HEK293 (cell line): ENCODE results near the gene DYNLT2.

Experiments
- HOXD13 ChIP-seq: sonication (generic); formaldehyde crosslinking; IDR thresholded peaks from 2 replicates; pipeline ENCODE4 v1.8.0; 2022; ENCODE audit warnings: missing genetic modification reagents, borderline replicate concordance
- SCRT2 ChIP-seq: fragments of 450-650 bp; formaldehyde crosslinking; IDR thresholded peaks from 2 replicates; pipeline ENCODE4 v1.5.1; 2016; ENCODE audit warnings: missing biosample characterization, missing genetic modification characterization
- SP7 ChIP-seq: fragments of 450-650 bp; formaldehyde crosslinking; IDR thresholded peaks from 2 replicates; pipeline ENCODE4 v1.5.1; 2016; ENCODE audit warnings: missing biosample characterization, missing genetic modification characterization
- TRIM28 ChIP-seq: IDR thresholded peaks from 2 replicates; pipeline ENCODE4 v1.6.1; 2011; ENCODE audit warnings: low read length, control low read depth, borderline replicate concordance
- TSHZ1 ChIP-seq: fragments of 450-650 bp; formaldehyde crosslinking; IDR thresholded peaks from 2 replicates; pipeline ENCODE4 v1.5.1; 2016; ENCODE audit warnings: missing biosample characterization, missing genetic modification characterization, borderline replicate concordance
- WT1 ChIP-seq: fragments of 450-650 bp; formaldehyde crosslinking; IDR thresholded peaks from 2 replicates; pipeline ENCODE4 v1.5.1; 2016; ENCODE audit warnings: missing biosample characterization, missing genetic modification characterization
- ZBTB1 ChIP-seq: fragments of 450-650 bp; formaldehyde crosslinking; IDR thresholded peaks from 2 replicates; pipeline ENCODE4 v1.5.1; 2016; ENCODE audit warnings: missing biosample characterization, missing genetic modification characterization
- ZBTB20 ChIP-seq: fragments of 450-650 bp; formaldehyde crosslinking; IDR thresholded peaks from 2 replicates; pipeline ENCODE4 v1.5.1; 2016; ENCODE audit warnings: missing biosample characterization, missing genetic modification characterization
- ZBTB21 ChIP-seq: fragments of 450-650 bp; formaldehyde crosslinking; IDR thresholded peaks from 2 replicates; pipeline ENCODE4 v1.5.1; 2017; ENCODE audit warnings: missing biosample characterization, missing genetic modification characterization
- ZBTB48 ChIP-seq: fragments of 450-650 bp; formaldehyde crosslinking; IDR thresholded peaks from 2 replicates; pipeline ENCODE4 v1.5.1; 2016; ENCODE audit warnings: missing biosample characterization, missing genetic modification characterization
- ZFP3 ChIP-seq: fragments of 450-650 bp; formaldehyde crosslinking; IDR thresholded peaks from 2 replicates; pipeline ENCODE4 v1.5.1; 2016; ENCODE audit warnings: low read depth, missing biosample characterization, missing genetic modification characterization
- ZNF114 ChIP-seq: fragments of 450-650 bp; formaldehyde crosslinking; IDR thresholded peaks from 2 replicates; pipeline ENCODE4 v1.5.0; 2017; ENCODE audit warnings: missing biosample characterization, missing genetic modification characterization
- ZNF121 ChIP-seq: fragments of 450-650 bp; formaldehyde crosslinking; IDR thresholded peaks from 2 replicates; pipeline ENCODE4 v1.5.1; 2016; ENCODE audit warnings: missing biosample characterization, missing genetic modification characterization
- ZNF2 ChIP-seq: fragments of 450-650 bp; formaldehyde crosslinking; IDR thresholded peaks from 2 replicates; pipeline ENCODE4 v1.5.1; 2016; ENCODE audit warnings: missing biosample characterization, missing genetic modification characterization
- ZNF214 ChIP-seq: fragments of 450-650 bp; formaldehyde crosslinking; IDR thresholded peaks from 2 replicates; pipeline ENCODE4 v1.5.1; 2017; ENCODE audit warnings: missing biosample characterization, mild to moderate bottlenecking, missing genetic modification characterization, borderline replicate concordance
- ZNF280C ChIP-seq: fragments of 450-650 bp; formaldehyde crosslinking; IDR thresholded peaks from 2 replicates; pipeline ENCODE4 v1.5.1; 2016; ENCODE audit warnings: missing biosample characterization, missing genetic modification characterization
- ZNF324 ChIP-seq: fragments of 450-650 bp; formaldehyde crosslinking; IDR thresholded peaks from 2 replicates; pipeline ENCODE4 v1.5.1; 2016; ENCODE audit warnings: missing biosample characterization, missing genetic modification characterization
- ZNF366 ChIP-seq: fragments of 450-650 bp; formaldehyde crosslinking; conservative IDR thresholded peaks from 2 replicates; pipeline ENCODE4 v1.5.1; 2016; ENCODE audit warnings: missing biosample characterization, missing genetic modification characterization
- ZNF426 ChIP-seq: fragments of 450-650 bp; formaldehyde crosslinking; IDR thresholded peaks from 2 replicates; pipeline ENCODE4 v1.5.1; 2017; ENCODE audit warnings: missing biosample characterization, missing genetic modification characterization, mild to moderate bottlenecking, inconsistent platforms, moderate library complexity
- ZNF544 ChIP-seq: fragments of 450-650 bp; formaldehyde crosslinking; IDR thresholded peaks from 2 replicates; pipeline ENCODE4 v1.5.0; 2017; ENCODE audit warnings: missing biosample characterization, missing genetic modification characterization
- ZNF626 ChIP-seq: fragments of 450-650 bp; sonication (Bioruptor Pico); formaldehyde crosslinking; IDR thresholded peaks from 2 replicates; pipeline ENCODE4 v1.5.1; 2018; ENCODE audit warnings: missing biosample characterization, missing genetic modification characterization, inconsistent platforms
- ZNF692 ChIP-seq: fragments of 450-650 bp; formaldehyde crosslinking; IDR thresholded peaks from 2 replicates; pipeline ENCODE4 v1.5.1; 2016; ENCODE audit warnings: missing biosample characterization, missing genetic modification characterization
- ZNF747 ChIP-seq: fragments of 450-650 bp; formaldehyde crosslinking; IDR thresholded peaks from 2 replicates; pipeline ENCODE4 v1.5.1; 2016; ENCODE audit warnings: missing biosample characterization, missing genetic modification characterization
- ZNF785 ChIP-seq: fragments of 450-650 bp; formaldehyde crosslinking; IDR thresholded peaks from 2 replicates; pipeline ENCODE4 v1.5.1; 2016; ENCODE audit warnings: missing biosample characterization, missing genetic modification characterization
- ZNF830 ChIP-seq: fragments of 450-650 bp; IDR thresholded peaks from 2 replicates; pipeline ENCODE4 v1.5.0; 2018; ENCODE audit warnings: missing biosample characterization, missing genetic modification characterization, low read depth, mild to moderate bottlenecking, moderate library complexity
- ZXDB ChIP-seq: fragments of 450-650 bp; formaldehyde crosslinking; IDR thresholded peaks from 2 replicates; pipeline ENCODE4 v1.5.1; 2016; ENCODE audit warnings: missing biosample characterization, missing genetic modification characterization
- TF ChIP-seq, protein P1 (sequence below): fragments of 450-650 bp; formaldehyde crosslinking; IDR thresholded peaks from 2 replicates; pipeline ENCODE4 v1.5.1; 2016; ENCODE audit warnings: missing biosample characterization, missing genetic modification characterization
- TF ChIP-seq, protein P2 (sequence below): fragments of 450-650 bp; formaldehyde crosslinking; IDR thresholded peaks from 2 replicates; pipeline ENCODE4 v1.5.1; 2016; ENCODE audit warnings: missing biosample characterization, missing genetic modification characterization
- TF ChIP-seq, protein P3 (sequence below): fragments of 450-650 bp; formaldehyde crosslinking; IDR thresholded peaks from 2 replicates; pipeline ENCODE4 v1.5.1; 2017; ENCODE audit warnings: missing biosample characterization, missing genetic modification characterization

The DYNLT2 gene

GRCh38 chr6:169738976-169739529 lies 12.3 kb downstream of the DYNLT2 start (continued):
- TF ChIP-seq HOXD13 (CRISPR knock-in tag) = no peak
- no peak for TF ChIP-seq ZBTB1 (tag by site-specific recombination)
- no peak for TF ChIP-seq ZNF121 (tag by site-specific recombination)
- TF ChIP-seq ZNF747 = no peak
- no peak for TF ChIP-seq ZNF114 (tag by site-specific recombination)
- TF ChIP-seq ZNF366 = no peak
- TF ChIP-seq, protein P1, sequence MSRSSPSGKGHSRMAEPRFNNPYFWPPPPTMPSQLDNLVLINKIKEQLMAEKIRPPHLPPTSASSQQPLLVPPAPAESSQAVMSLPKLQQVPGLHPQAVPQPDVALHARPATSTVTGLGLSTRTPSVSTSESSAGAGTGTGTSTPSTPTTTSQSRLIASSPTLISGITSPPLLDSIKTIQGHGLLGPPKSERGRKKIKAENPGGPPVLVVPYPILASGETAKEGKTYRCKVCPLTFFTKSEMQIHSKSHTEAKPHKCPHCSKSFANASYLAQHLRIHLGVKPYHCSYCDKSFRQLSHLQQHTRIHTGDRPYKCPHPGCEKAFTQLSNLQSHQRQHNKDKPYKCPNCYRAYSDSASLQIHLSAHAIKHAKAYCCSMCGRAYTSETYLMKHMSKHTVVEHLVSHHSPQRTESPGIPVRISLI (tag by site-specific recombination) = 0 out of 2 replicates have a peak, but pooled peaks have one; percentile 55
- 0 out of 2 replicates have a peak, but pooled peaks have one; percentile 8 for TF ChIP-seq ZNF692 (tag by site-specific recombination)
- no peak for TF ChIP-seq SCRT2 (tag by site-specific recombination)
- TF ChIP-seq ZXDB = peak; percentile 36; the same call in 1 of the 2 replicates
- peak; percentile 88 for TF ChIP-seq WT1 (tag by site-specific recombination)
- TF ChIP-seq, protein P2, sequence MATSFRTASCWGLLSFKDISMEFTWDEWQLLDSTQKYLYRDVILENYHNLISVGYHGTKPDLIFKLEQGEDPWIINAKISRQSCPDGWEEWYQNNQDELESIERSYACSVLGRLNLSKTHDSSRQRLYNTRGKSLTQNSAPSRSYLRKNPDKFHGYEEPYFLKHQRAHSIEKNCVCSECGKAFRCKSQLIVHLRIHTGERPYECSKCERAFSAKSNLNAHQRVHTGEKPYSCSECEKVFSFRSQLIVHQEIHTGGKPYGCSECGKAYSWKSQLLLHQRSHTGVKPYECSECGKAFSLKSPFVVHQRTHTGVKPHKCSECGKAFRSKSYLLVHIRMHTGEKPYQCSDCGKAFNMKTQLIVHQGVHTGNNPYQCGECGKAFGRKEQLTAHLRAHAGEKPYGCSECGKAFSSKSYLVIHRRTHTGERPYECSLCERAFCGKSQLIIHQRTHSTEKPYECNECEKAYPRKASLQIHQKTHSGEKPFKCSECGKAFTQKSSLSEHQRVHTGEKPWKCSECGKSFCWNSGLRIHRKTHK (tag by site-specific recombination) = no peak
- no peak; the same call in 1 of the 2 replicates for TF ChIP-seq TRIM28
- TF ChIP-seq ZNF2 = no peak
- no peak for TF ChIP-seq ZNF785 (tag by site-specific recombination)
- TF ChIP-seq ZNF214 = no peak
- TF ChIP-seq ZNF830 (tag by site-specific recombination) = no peak
- TF ChIP-seq ZBTB21 = no peak
- no peak for TF ChIP-seq TSHZ1 (tag by site-specific recombination)
- no peak for TF ChIP-seq ZNF280C
- no peak for TF ChIP-seq ZNF426 (tag by site-specific recombination)
- no peak for TF ChIP-seq ZNF544 (tag by site-specific recombination)
- TF ChIP-seq ZNF626 (tag by site-specific recombination) = no peak
- TF ChIP-seq, protein P3, sequence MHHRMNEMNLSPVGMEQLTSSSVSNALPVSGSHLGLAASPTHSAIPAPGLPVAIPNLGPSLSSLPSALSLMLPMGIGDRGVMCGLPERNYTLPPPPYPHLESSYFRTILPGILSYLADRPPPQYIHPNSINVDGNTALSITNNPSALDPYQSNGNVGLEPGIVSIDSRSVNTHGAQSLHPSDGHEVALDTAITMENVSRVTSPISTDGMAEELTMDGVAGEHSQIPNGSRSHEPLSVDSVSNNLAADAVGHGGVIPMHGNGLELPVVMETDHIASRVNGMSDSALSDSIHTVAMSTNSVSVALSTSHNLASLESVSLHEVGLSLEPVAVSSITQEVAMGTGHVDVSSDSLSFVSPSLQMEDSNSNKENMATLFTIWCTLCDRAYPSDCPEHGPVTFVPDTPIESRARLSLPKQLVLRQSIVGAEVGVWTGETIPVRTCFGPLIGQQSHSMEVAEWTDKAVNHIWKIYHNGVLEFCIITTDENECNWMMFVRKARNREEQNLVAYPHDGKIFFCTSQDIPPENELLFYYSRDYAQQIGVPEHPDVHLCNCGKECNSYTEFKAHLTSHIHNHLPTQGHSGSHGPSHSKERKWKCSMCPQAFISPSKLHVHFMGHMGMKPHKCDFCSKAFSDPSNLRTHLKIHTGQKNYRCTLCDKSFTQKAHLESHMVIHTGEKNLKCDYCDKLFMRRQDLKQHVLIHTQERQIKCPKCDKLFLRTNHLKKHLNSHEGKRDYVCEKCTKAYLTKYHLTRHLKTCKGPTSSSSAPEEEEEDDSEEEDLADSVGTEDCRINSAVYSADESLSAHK = no peak
- peak; percentile 29; the same call in 1 of the 2 replicates for TF ChIP-seq ZBTB20 (tag by site-specific recombination)
- no peak for TF ChIP-seq ZFP3 (tag by site-specific recombination)
- TF ChIP-seq ZBTB48 = no peak
- TF ChIP-seq ZNF324 = no peak
- TF ChIP-seq SP7 = no peak
